OCI-LY1 (cell line): Measurements from ENCODE around the gene RNASE12.
"Not testable (repeated sequence)": the region's sequence is repeated elsewhere in the genome, so short reads cannot be mapped to it uniquely, and the experiment has no call there.

ENCODE experiments used
- H2AFZ ChIP-seq: fragments of 200-600 bp; sonication (generic), shearing (Covaris generic); 2 replicates; pipeline ENCODE4 v1.6.0; 2014; ENCODE audit warnings: antibody characterized with exemption, mild to moderate bottlenecking, low read length
- H3F3A ChIP-seq: fragments of 200-600 bp; sonication (generic), shearing (Covaris generic); 2 replicates; pipeline ENCODE4 v1.6.0; 2014; ENCODE audit warnings: mild to moderate bottlenecking, antibody characterized with exemption, low read length, moderate library complexity; ENCODE audit not compliant: insufficient read depth
- H3K27ac ChIP-seq: fragments of 200-600 bp; sonication (generic); 2 replicates; pipeline ENCODE4 v1.5.1; 2014; ENCODE audit warnings: low read length, mixed run types, mild to moderate bottlenecking, low read depth; ENCODE audit not compliant: poor library complexity, severe bottlenecking
- H3K27me3 ChIP-seq: fragments of 200-600 bp; sonication (generic); 2 replicates; pipeline ENCODE4 v1.6.0; 2014; ENCODE audit warnings: antibody characterized with exemption, mild to moderate bottlenecking, low read length, moderate library complexity; ENCODE audit not compliant: insufficient read depth
- H3K36me3 ChIP-seq: fragments of 200-600 bp; sonication (generic); 2 replicates; pipeline ENCODE4 v1.6.1; 2014; ENCODE audit warnings: mild to moderate bottlenecking, antibody characterized with exemption, low read length, moderate library complexity, mixed read lengths; ENCODE audit not compliant: insufficient read depth
- H3K4me1 ChIP-seq: fragments of 200-600 bp; sonication (generic); 2 replicates; pipeline ENCODE4 v1.5.1; 2014; ENCODE audit warnings: mild to moderate bottlenecking, low read length, moderate library complexity; ENCODE audit not compliant: insufficient read depth, severe bottlenecking
- H3K4me2 ChIP-seq: fragments of 200-600 bp; sonication (generic), shearing (Covaris generic); 2 replicates; pipeline ENCODE4 v1.6.1; 2014; ENCODE audit warnings: low read length
- H3K4me3 ChIP-seq: fragments of 200-600 bp; sonication (generic); 2 replicates; pipeline ENCODE4 v1.5.1; 2014; ENCODE audit warnings: low read length, low read depth, mild to moderate bottlenecking, mixed read lengths; ENCODE audit not compliant: poor library complexity, severe bottlenecking
- H3K79me2 ChIP-seq: fragments of 200-600 bp; shearing (Covaris generic); 2 replicates; pipeline ENCODE4 v1.6.1; 2016; ENCODE audit warnings: mixed run types, low read length, mixed read lengths; ENCODE audit not compliant: insufficient read depth
- H3K9ac ChIP-seq: fragments of 200-600 bp; sonication (generic), shearing (Covaris generic); 2 replicates; pipeline ENCODE4 v1.6.1; 2014; ENCODE audit warnings: mild to moderate bottlenecking, low read length, mixed read lengths
- H3K9me2 ChIP-seq: fragments of 200-600 bp; sonication (generic), shearing (Covaris generic); 2 replicates; pipeline ENCODE4 v1.6.1; 2014; ENCODE audit warnings: low read depth, mild to moderate bottlenecking, low read length, mixed read lengths
- H3K9me3 ChIP-seq: fragments of 200-600 bp; shearing (Covaris generic); 2 replicates; pipeline ENCODE4 v1.6.1; 2014; ENCODE audit warnings: low read length, mixed read lengths
- H4K20me1 ChIP-seq: fragments of 200-600 bp; sonication (generic), shearing (Covaris generic); 2 replicates; pipeline ENCODE4 v1.6.0; 2016; ENCODE audit warnings: mild to moderate bottlenecking, low read length; ENCODE audit not compliant: insufficient read depth
- CTCF ChIP-seq: fragments of 200-600 bp; sonication (generic), shearing (Covaris generic); IDR thresholded peaks from 2 replicates; pipeline ENCODE4 v1.5.1; 2017; ENCODE audit warnings: mild to moderate bottlenecking, antibody characterized with exemption, low read length, moderate library complexity, mixed read lengths
- EZH2 ChIP-seq: fragments of 200-600 bp; sonication (generic), shearing (Covaris generic); IDR thresholded peaks from 2 replicates; pipeline ENCODE4 v1.8.0; 2017; ENCODE audit warnings: borderline replicate concordance, mixed run types, mild to moderate bottlenecking, antibody characterized with exemption, low read length, moderate library complexity, mixed read lengths

RNASE12 gene

GRCh38 chr14:20578784-20579502, 12.2 kb downstream of the RNASE12 start:
- no peak overlapping the region for H2AFZ ChIP-seq
- H3K27ac ChIP-seq, result no peak overlapping the region
- no peaks in the 10 kb centered on the region for H3K9me3 ChIP-seq
- H3K9me2 ChIP-seq, result no peaks in the 10 kb centered on the region
- H3F3A ChIP-seq, result no peaks in the 10 kb centered on the region
- TF ChIP-seq CTCF (no peak), EZH2 (no peak)
- no peaks in the 10 kb centered on the region for H3K79me2 ChIP-seq
- H4K20me1 ChIP-seq, result no peaks in the 10 kb centered on the region
- H3K27me3 ChIP-seq, result no peaks in the 10 kb centered on the region
- H3K36me3 ChIP-seq, result no peaks in the 10 kb centered on the region
- no peak overlapping the region for H3K4me2 ChIP-seq
- H3K9ac ChIP-seq, result no peak overlapping the region
- no peaks in the 10 kb centered on the region for H3K4me1 ChIP-seq
- H3K4me3 ChIP-seq, result no peak overlapping the region

GRCh38 chr14:20578325-20578724, 12.9 kb downstream of the RNASE12 start:
- Histone ChIP-seq H3K4me2 (no peak overlapping the region), H3K27me3 (no peaks in the 10 kb centered on the region), H3K79me2 (no peaks in the 10 kb centered on the region), H4K20me1 (no peaks in the 10 kb centered on the region), H3K4me3 (no peak overlapping the region), H3K9ac (no peak overlapping the region), H3K36me3 (no peaks in the 10 kb centered on the region), H2AFZ (no peak overlapping the region), H3K9me3 (no peaks in the 10 kb centered on the region), H3K9me2 (no peaks in the 10 kb centered on the region), H3F3A (no peaks in the 10 kb centered on the region), H3K27ac (no peak overlapping the region), H3K4me1 (no peaks in the 10 kb centered on the region)
- TF ChIP-seq CTCF (no peak), EZH2 (no peak)

GRCh38 chr14:20572382-20572990, 18.7 kb downstream of the RNASE12 start:
- not testable (repeated sequence) for H3K4me1 ChIP-seq, H3K9me3 ChIP-seq, H3K36me3 ChIP-seq, H4K20me1 ChIP-seq, H3F3A ChIP-seq, H2AFZ ChIP-seq, H3K4me2 ChIP-seq, H3K4me3 ChIP-seq, H3K9ac ChIP-seq, H3K27me3 ChIP-seq, H3K27ac ChIP-seq, H3K9me2 ChIP-seq, H3K79me2 ChIP-seq

GRCh38 chr14:20570720-20571119, 20.5 kb downstream of the RNASE12 start:
- not testable (repeated sequence) for H3K27ac ChIP-seq, H4K20me1 ChIP-seq, H3K79me2 ChIP-seq, H3K9me2 ChIP-seq, H3K9ac ChIP-seq, H2AFZ ChIP-seq, H3K36me3 ChIP-seq, H3K4me3 ChIP-seq, H3K4me1 ChIP-seq, H3F3A ChIP-seq, H3K9me3 ChIP-seq, H3K4me2 ChIP-seq, H3K27me3 ChIP-seq

GRCh38 chr14:20569865-20570264, 21.3 kb downstream of the RNASE12 start:
- H3K4me3 ChIP-seq, H3K36me3 ChIP-seq, H2AFZ ChIP-seq, H3K27ac ChIP-seq, H3K9me2 ChIP-seq, H3K4me1 ChIP-seq, H3K9me3 ChIP-seq, H4K20me1 ChIP-seq, H3K27me3 ChIP-seq, H3K4me2 ChIP-seq, H3K79me2 ChIP-seq, H3F3A ChIP-seq, H3K9ac ChIP-seq: not testable (repeated sequence)
